H9 (cell line): ENCODE data around the gene KCNMA1. TPM values are rescaled to one million over a fixed set of nuclear protein-coding genes. Genes with fewer than 3 reads are reported as not detected.

Experiments
- DNase-seq: peaks from one replicate; pipeline ENCODE4 v3.0.0-alpha.2; 2017
- H2AFZ ChIP-seq: one replicate; pipeline ENCODE4 v1.6.1; 2013; ENCODE audit warnings: mild to moderate bottlenecking, low read length, control low read depth, moderate library complexity
- H2AK5ac ChIP-seq: 2 replicates; pipeline ENCODE4 v1.6.1; 2013; ENCODE audit warnings: low read length, control low read depth, mixed read lengths; ENCODE audit not compliant: insufficient read length
- H2BK120ac ChIP-seq: one replicate; pipeline ENCODE4 v1.6.1; 2013; ENCODE audit warnings: low read depth, mild to moderate bottlenecking, low read length, control low read depth, inconsistent platforms; ENCODE audit not compliant: poor library complexity, severe bottlenecking
- H2BK12ac ChIP-seq: 2 replicates; pipeline ENCODE4 v1.6.1; 2013; ENCODE audit warnings: low read length, control low read depth, mixed read lengths, low read depth; ENCODE audit not compliant: insufficient read length
- H2BK15ac ChIP-seq: 2 replicates; pipeline ENCODE4 v1.6.1; 2013; ENCODE audit warnings: low read depth, low read length, control low read depth
- H2BK20ac ChIP-seq: one replicate; pipeline ENCODE4 v1.6.1; 2013; ENCODE audit warnings: low read depth, mild to moderate bottlenecking, low read length, control low read depth, inconsistent platforms; ENCODE audit not compliant: poor library complexity, severe bottlenecking
- H2BK5ac ChIP-seq: 2 replicates; pipeline ENCODE4 v1.6.1; 2013; ENCODE audit warnings: low read length, control low read depth, mixed read lengths; ENCODE audit not compliant: insufficient read length
- H3K14ac ChIP-seq: 2 replicates; pipeline ENCODE4 v1.6.1; 2013; ENCODE audit warnings: low read length, control low read depth; ENCODE audit not compliant: insufficient read depth
- H3K18ac ChIP-seq: 2 replicates; pipeline ENCODE4 v1.6.1; 2013; ENCODE audit warnings: low read depth, mild to moderate bottlenecking, mixed read lengths, low read length, control low read depth; ENCODE audit not compliant: insufficient read length
- H3K23ac ChIP-seq: 2 replicates; pipeline ENCODE4 v1.6.1; 2013; ENCODE audit warnings: low read length, control low read depth, mixed read lengths, low read depth; ENCODE audit not compliant: insufficient read length
- H3K23me2 ChIP-seq: 2 replicates; pipeline ENCODE4 v1.6.1; 2013; ENCODE audit warnings: low read depth, mild to moderate bottlenecking, mixed read lengths, low read length, control low read depth; ENCODE audit not compliant: insufficient read length, poor library complexity, severe bottlenecking
- H3K27ac ChIP-seq: 2 replicates; pipeline ENCODE4 v1.5.1; 2013; ENCODE audit warnings: low read length, control low read depth, mixed read lengths, low read depth; ENCODE audit not compliant: insufficient read length
- H3K27me3 ChIP-seq: 2 replicates; pipeline ENCODE4 v1.6.1; 2013; ENCODE audit warnings: low read length, control low read depth, inconsistent platforms; ENCODE audit not compliant: insufficient read depth
- H3K4ac ChIP-seq: 2 replicates; pipeline ENCODE4 v1.6.1; 2013; ENCODE audit warnings: low read depth, mild to moderate bottlenecking, control low read depth, inconsistent platforms, low read length, moderate library complexity
- H3K4me1 ChIP-seq: 2 replicates; pipeline ENCODE4 v1.6.1; 2013; ENCODE audit warnings: low read length, control low read depth, inconsistent platforms; ENCODE audit not compliant: insufficient read depth
- H3K4me2 ChIP-seq: 2 replicates; pipeline ENCODE4 v1.6.1; 2013; ENCODE audit warnings: low read length, control low read depth, mixed read lengths; ENCODE audit not compliant: insufficient read length, insufficient read depth
- H3K56ac ChIP-seq: 2 replicates; pipeline ENCODE4 v1.6.1; 2013; ENCODE audit warnings: low read depth, mild to moderate bottlenecking, mixed read lengths, low read length, control low read depth; ENCODE audit not compliant: insufficient read length
- H3K79me1 ChIP-seq: 2 replicates; pipeline ENCODE4 v1.6.1; 2013; ENCODE audit warnings: low read depth, mild to moderate bottlenecking, moderate library complexity, low read length, control low read depth, inconsistent platforms; ENCODE audit not compliant: insufficient read depth, poor library complexity, severe bottlenecking
- H3K79me2 ChIP-seq: 2 replicates; pipeline ENCODE4 v1.6.1; 2013; ENCODE audit warnings: low read length, control low read depth, inconsistent platforms; ENCODE audit not compliant: insufficient read depth
- H3K9ac ChIP-seq: 2 replicates; pipeline ENCODE4 v1.6.1; 2013; ENCODE audit warnings: low read length, control low read depth, mixed read lengths; ENCODE audit not compliant: insufficient read length; ENCODE audit errors: extremely low read depth
- H3K9me3 ChIP-seq: one replicate; pipeline ENCODE4 v1.6.1; 2013; ENCODE audit warnings: low read depth, low read length, inconsistent platforms; ENCODE audit not compliant: control insufficient read depth
- H3T11ph ChIP-seq: one replicate; pipeline ENCODE4 v1.6.1; 2013; ENCODE audit warnings: mild to moderate bottlenecking, low read length, control low read depth, inconsistent platforms
- H4K20me1 ChIP-seq: one replicate; pipeline ENCODE4 v1.6.1; 2013; ENCODE audit not compliant: control insufficient read depth, insufficient read length, insufficient read depth
- H4K5ac ChIP-seq: 2 replicates; pipeline ENCODE4 v1.6.1; 2013; ENCODE audit warnings: low read depth, mild to moderate bottlenecking, mixed read lengths, low read length, control low read depth; ENCODE audit not compliant: insufficient read length
- H4K8ac ChIP-seq: replicated peaks from 2 replicates; pipeline ENCODE4 v1.6.1; 2013; ENCODE audit warnings: low read length, control low read depth, mixed read lengths, low read depth; ENCODE audit not compliant: insufficient read length
- H4K91ac ChIP-seq: 2 replicates; pipeline ENCODE4 v1.6.1; 2013; ENCODE audit warnings: low read depth, mild to moderate bottlenecking, moderate library complexity, mixed read lengths, low read length, control low read depth; ENCODE audit not compliant: insufficient read length
- H3K27ac Mint-ChIP-seq, 3 experiments: 2 replicates in 2 of 3; 3 replicates in 1 of 3; pipeline ENCODE4 v1.8.0; 2020 to 2021; ENCODE audit warnings: mixed read lengths in 3 of 3, mild to moderate bottlenecking in 1 of 3, moderate library complexity in 1 of 3
- H3K27me3 Mint-ChIP-seq: 2 replicates; pipeline ENCODE4 v1.8.0; 2021; ENCODE audit warnings: low read depth, mild to moderate bottlenecking, moderate library complexity, mixed read lengths
- H3K36me3 Mint-ChIP-seq, 3 experiments: 2 replicates in 2 of 3; 3 replicates in 1 of 3; pipeline ENCODE4 v1.8.0; 2020 to 2021; ENCODE audit warnings: low read depth in 3 of 3, mixed read lengths in 3 of 3; ENCODE audit not compliant: insufficient read depth in 1 of 3
- H3K4me1 Mint-ChIP-seq, 2 experiments: 2 replicates each; pipeline ENCODE4 v1.8.0; 2020; ENCODE audit warnings: mixed read lengths in 2 of 2
- H3K4me3 Mint-ChIP-seq, 2 experiments: 2 replicates in 1 of 2; 3 replicates in 1 of 2; pipeline ENCODE4 v1.8.0; 2020 to 2021; ENCODE audit warnings: mild to moderate bottlenecking in 2 of 2, mixed read lengths in 2 of 2, moderate library complexity in 1 of 2
- H3K9me3 Mint-ChIP-seq, 2 experiments: 2 replicates in 1 of 2; 3 replicates in 1 of 2; pipeline ENCODE4 v1.8.0; 2020; ENCODE audit warnings: mild to moderate bottlenecking in 2 of 2, mixed read lengths in 2 of 2, moderate library complexity in 1 of 2
- WGBS: extraction: QIAGEN DNeasy Blood & Tissue Kit; methylation state at CpG from one replicate; pipeline ENCODE4 v1.1.7; 2013; ENCODE audit warnings: missing lambda C conversion rate, low lambda C conversion rate, mixed read lengths; ENCODE audit not compliant: insufficient read length; ENCODE audit errors: extremely low coverage; 5-methylcytosine and 5-hydroxymethylcytosine counted together
- total RNA-seq: library from RNA; stranded (reverse); gene quantifications from 2 replicates; pipeline ENCODE4 v1.2.1, GENCODE V29; 2021
- TF ChIP-seq, protein P1 (sequence below): fragments of 200-600 bp; sonication (generic); conservative IDR thresholded peaks from 3 replicates; pipeline ENCODE4 v1.8.0; 2021; ENCODE audit warnings: antibody characterized with exemption, mild to moderate bottlenecking

Gene KCNMA1
- total RNA-seq, 1 experiment from 2014 or later, result 2.0 TPM

DNA sequence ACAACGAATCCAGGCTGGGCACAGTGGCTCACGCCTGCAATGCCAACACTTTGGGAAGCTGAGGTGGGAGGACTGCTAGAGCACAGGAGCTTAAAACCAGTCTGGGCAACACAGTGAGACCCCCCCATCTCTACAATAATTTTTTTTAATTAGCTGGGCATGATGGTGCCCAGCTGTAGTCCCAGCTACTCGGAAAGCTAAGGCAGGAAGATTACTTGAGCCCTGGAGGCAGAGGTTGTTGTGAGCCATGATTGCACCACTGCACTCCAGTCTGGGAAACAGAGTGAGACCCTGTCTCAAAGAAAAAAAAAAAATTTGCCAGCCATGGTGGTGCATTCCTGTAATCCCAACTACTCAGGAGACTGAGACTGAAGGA is 396.3 kb downstream of the KCNMA1 start:
- Histone ChIP-seq H3K27me3 (no peaks in the 10 kb centered on the region), H3T11ph (no peak overlapping the region), H2BK12ac (no peak overlapping the region), H3K18ac (no peak overlapping the region), H3K56ac (no peak overlapping the region), H4K8ac (no peak overlapping the region), H3K9ac (no peak overlapping the region), H3K4me1 (no peaks in the 10 kb centered on the region), H3K9me3 (no peaks in the 10 kb centered on the region), H3K27ac (no peak overlapping the region), H2BK15ac (no peak overlapping the region), H2BK5ac (no peak overlapping the region), H4K91ac (no peak overlapping the region), H3K23ac (no peak overlapping the region), H2BK20ac (no peak overlapping the region), H3K79me1 (no peaks in the 10 kb centered on the region), H3K4ac (no peak overlapping the region), H3K79me2 (no peaks in the 10 kb centered on the region), H2AFZ (no peak overlapping the region), H2AK5ac (no peak overlapping the region), H3K14ac (no peak overlapping the region), H3K23me2 (no peaks in the 10 kb centered on the region), H4K20me1 (no peaks in the 10 kb centered on the region), H3K4me2 (no peak overlapping the region), H4K5ac (no peak overlapping the region), H2BK120ac (no peak overlapping the region)
- Mint-ChIP-seq H3K4me3 (no peak overlapping the region), H3K4me1 (peaks cover 0 to 5% of the 10 kb centered on the region in 2 experiments; a peak in 3 of 4 replicates), H3K9me3 (no peaks in the 10 kb centered on the region), H3K27ac (no peak overlapping the region; a peak in 1 of 7 replicates), H3K27me3 (no peaks in the 10 kb centered on the region; the same call in none of the 2 replicates), H3K36me3 (no peaks in the 10 kb centered on the region)
- no CpG with 5 or more reads among the region's 3 CpGs for WGBS
- no peak for DNase-seq
- TF ChIP-seq, protein P1, sequence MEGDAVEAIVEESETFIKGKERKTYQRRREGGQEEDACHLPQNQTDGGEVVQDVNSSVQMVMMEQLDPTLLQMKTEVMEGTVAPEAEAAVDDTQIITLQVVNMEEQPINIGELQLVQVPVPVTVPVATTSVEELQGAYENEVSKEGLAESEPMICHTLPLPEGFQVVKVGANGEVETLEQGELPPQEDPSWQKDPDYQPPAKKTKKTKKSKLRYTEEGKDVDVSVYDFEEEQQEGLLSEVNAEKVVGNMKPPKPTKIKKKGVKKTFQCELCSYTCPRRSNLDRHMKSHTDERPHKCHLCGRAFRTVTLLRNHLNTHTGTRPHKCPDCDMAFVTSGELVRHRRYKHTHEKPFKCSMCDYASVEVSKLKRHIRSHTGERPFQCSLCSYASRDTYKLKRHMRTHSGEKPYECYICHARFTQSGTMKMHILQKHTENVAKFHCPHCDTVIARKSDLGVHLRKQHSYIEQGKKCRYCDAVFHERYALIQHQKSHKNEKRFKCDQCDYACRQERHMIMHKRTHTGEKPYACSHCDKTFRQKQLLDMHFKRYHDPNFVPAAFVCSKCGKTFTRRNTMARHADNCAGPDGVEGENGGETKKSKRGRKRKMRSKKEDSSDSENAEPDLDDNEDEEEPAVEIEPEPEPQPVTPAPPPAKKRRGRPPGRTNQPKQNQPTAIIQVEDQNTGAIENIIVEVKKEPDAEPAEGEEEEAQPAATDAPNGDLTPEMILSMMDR, result no peak
